ENCODE results near the gene KCNT1. TPM values are rescaled to one million over a fixed set of nuclear protein-coding genes. Genes with fewer than 3 reads are reported as not detected.

The KCNT1 gene
- total and polyA plus RNA-seq, 5 donors: 0.17 to 1.1 (median 0.26) TPM; not detected in 1

- WGBS: 81% methylated on average over 10 of the region's 10 CpGs
- intact Hi-C loops (cut with DNase I): no loop called here
Measured at GRCh38 chr9:135674977-135675376, 27.0 kb upstream of the KCNT1 start.

GRCh38 chr9:135676891-135677290, 25.1 kb upstream of the KCNT1 start:
- no peaks in the 10 kb centered on the region for H3K9me3 ChIP-seq (ENCODE audit: control insufficient read depth, low read length)
- H3K4me3 ChIP-seq (ENCODE audit: low read length): no peak overlapping the region
- no peaks in the 10 kb centered on the region for H3K4me1 ChIP-seq (ENCODE audit: control insufficient read depth, insufficient read depth, low read length)
- ATAC-seq (no peak), DNase-seq (peak in 2 of 3 donors; percentile 22 to 34)
- H3K27ac ChIP-seq (ENCODE audit: low read length): no peak overlapping the region
- H3K27me3 ChIP-seq (ENCODE audit: control insufficient read depth, insufficient read depth): no peaks in the 10 kb centered on the region
- intact Hi-C loops (cut with DNase I): no loop called here
- 83% methylated on average over 13 of the region's 13 CpGs for WGBS

More at GRCh38 chr9:135674977-135675376, 27.0 kb upstream of the KCNT1 start:
- DNase-seq (peak in 1 of 3 donors; percentile 11), ATAC-seq (no peak)
- Histone ChIP-seq H3K27me3 (ENCODE audit: control insufficient read depth, insufficient read depth) (no peaks in the 10 kb centered on the region), H3K4me3 (ENCODE audit: low read length) (no peak overlapping the region), H3K27ac (ENCODE audit: low read length) (no peak overlapping the region), H3K9me3 (ENCODE audit: control insufficient read depth, low read length) (no peaks in the 10 kb centered on the region), H3K4me1 (ENCODE audit: control insufficient read depth, insufficient read depth, low read length) (no peaks in the 10 kb centered on the region)

- 81% methylated on average over 22 of the region's 22 CpGs for WGBS
- DNase-seq: peak in 2 of 3 donors; percentile 36 to 46
- H3K9me3 ChIP-seq (ENCODE audit: control insufficient read depth, low read length): no peaks in the 10 kb centered on the region
Measured at GRCh38 chr9:135677641-135678168, 24.3 kb upstream of the KCNT1 start.

GRCh38 chr9:135678236-135679017, 23.6 kb upstream of the KCNT1 start:
- Histone ChIP-seq H3K4me1 (ENCODE audit: control insufficient read depth, insufficient read depth, low read length) (no peaks in the 10 kb centered on the region), H3K4me3 (ENCODE audit: low read length) (no peak overlapping the region), H3K27me3 (ENCODE audit: control insufficient read depth, insufficient read depth) (no peaks in the 10 kb centered on the region), H3K27ac (ENCODE audit: low read length) (no peak overlapping the region), H3K9me3 (ENCODE audit: control insufficient read depth, low read length) (no peaks in the 10 kb centered on the region)
- WGBS: 90% methylated on average over 20 of the region's 20 CpGs
- DNase-seq: peak in 1 of 3 donors; percentile 14
- intact Hi-C loops (cut with DNase I): no loop called here
- no peak for ATAC-seq

More at GRCh38 chr9:135677641-135678168, 24.3 kb upstream of the KCNT1 start:
- Histone ChIP-seq H3K4me3 (ENCODE audit: low read length) (no peak overlapping the region), H3K27ac (ENCODE audit: low read length) (no peak overlapping the region), H3K27me3 (ENCODE audit: control insufficient read depth, insufficient read depth) (no peaks in the 10 kb centered on the region), H3K4me1 (ENCODE audit: control insufficient read depth, insufficient read depth, low read length) (no peaks in the 10 kb centered on the region)
- ATAC-seq: no peak
- intact Hi-C loops (cut with DNase I): no loop called here

- DNase-seq (no peak), ATAC-seq (no peak)
- 66% methylated on average over 16 of the region's 16 CpGs for WGBS
- no peaks in the 10 kb centered on the region for H3K4me1 ChIP-seq (ENCODE audit: control insufficient read depth, insufficient read depth, low read length)
- H3K27ac ChIP-seq (ENCODE audit: low read length): no peak overlapping the region
- no peak overlapping the region for H3K4me3 ChIP-seq (ENCODE audit: low read length)
- H3K27me3 ChIP-seq (ENCODE audit: control insufficient read depth, insufficient read depth): no peaks in the 10 kb centered on the region
- intact Hi-C loops (cut with DNase I): no loop called here
- H3K9me3 ChIP-seq (ENCODE audit: control insufficient read depth, low read length): no peaks in the 10 kb centered on the region
Measured at GRCh38 chr9:135680056-135680455, 21.9 kb upstream of the KCNT1 start.

- 90% methylated on average over 5 of the region's 5 CpGs for WGBS
Measured at GRCh38 chr9:135681161-135681560, 20.8 kb upstream of the KCNT1 start.

GRCh38 chr9:135683401-135684034, 18.5 kb upstream of the KCNT1 start:
- no peaks in the 10 kb centered on the region for H3K4me1 ChIP-seq (ENCODE audit: control insufficient read depth, insufficient read depth, low read length)

More at GRCh38 chr9:135681161-135681560, 20.8 kb upstream of the KCNT1 start:
- ATAC-seq: no peak
- H3K27me3 ChIP-seq (ENCODE audit: control insufficient read depth, insufficient read depth): no peaks in the 10 kb centered on the region
- DNase-seq: peak in 1 of 3 donors; percentile 3
- no peak overlapping the region for H3K4me3 ChIP-seq (ENCODE audit: low read length)
- H3K4me1 ChIP-seq (ENCODE audit: control insufficient read depth, insufficient read depth, low read length): no peaks in the 10 kb centered on the region
- H3K27ac ChIP-seq (ENCODE audit: low read length): no peak overlapping the region
- intact Hi-C loops (cut with DNase I): no loop called here
- H3K9me3 ChIP-seq (ENCODE audit: control insufficient read depth, low read length): no peaks in the 10 kb centered on the region

GRCh38 chr9:135684691-135685090, 17.3 kb upstream of the KCNT1 start:
- WGBS: 75% methylated on average over 17 of the region's 17 CpGs
- Histone ChIP-seq H3K4me1 (ENCODE audit: control insufficient read depth, insufficient read depth, low read length) (no peaks in the 10 kb centered on the region), H3K27ac (ENCODE audit: low read length) (no peak overlapping the region), H3K4me3 (ENCODE audit: low read length) (no peak overlapping the region), H3K9me3 (ENCODE audit: control insufficient read depth, low read length) (no peaks in the 10 kb centered on the region), H3K27me3 (ENCODE audit: control insufficient read depth, insufficient read depth) (no peaks in the 10 kb centered on the region)
- DNase-seq (no peak), ATAC-seq (no peak)
- intact Hi-C loops (cut with DNase I): no loop called here

More at GRCh38 chr9:135683401-135684034, 18.5 kb upstream of the KCNT1 start:
- Histone ChIP-seq H3K9me3 (ENCODE audit: control insufficient read depth, low read length) (no peaks in the 10 kb centered on the region), H3K4me3 (ENCODE audit: low read length) (no peak overlapping the region), H3K27ac (ENCODE audit: low read length) (no peak overlapping the region), H3K27me3 (ENCODE audit: control insufficient read depth, insufficient read depth) (no peaks in the 10 kb centered on the region)
- 69% methylated on average over 15 of the region's 15 CpGs for WGBS
- ATAC-seq (no peak), DNase-seq (no peak)
- intact Hi-C loops (cut with DNase I): no loop called here

- H3K27me3 ChIP-seq (ENCODE audit: control insufficient read depth, insufficient read depth): no peaks in the 10 kb centered on the region
Measured at GRCh38 chr9:135687216-135687615, 14.8 kb upstream of the KCNT1 start.

GRCh38 chr9:135689011-135689410, 13.0 kb upstream of the KCNT1 start:
- 85% methylated on average over 10 of the region's 10 CpGs for WGBS
- H3K27me3 ChIP-seq (ENCODE audit: control insufficient read depth, insufficient read depth): no peaks in the 10 kb centered on the region
- ATAC-seq: no peak

More at GRCh38 chr9:135687216-135687615, 14.8 kb upstream of the KCNT1 start:
- ATAC-seq: no peak
- intact Hi-C loops (cut with DNase I): no loop called here
- WGBS: 90% methylated on average over 15 of the region's 15 CpGs
- no peaks in the 10 kb centered on the region for H3K4me1 ChIP-seq (ENCODE audit: control insufficient read depth, insufficient read depth, low read length)
- H3K9me3 ChIP-seq (ENCODE audit: control insufficient read depth, low read length): no peaks in the 10 kb centered on the region
- no peak overlapping the region for H3K27ac ChIP-seq (ENCODE audit: low read length)
- DNase-seq: no peak
- H3K4me3 ChIP-seq (ENCODE audit: low read length): no peak overlapping the region

More at GRCh38 chr9:135689011-135689410, 13.0 kb upstream of the KCNT1 start:
- H3K4me3 ChIP-seq (ENCODE audit: low read length): no peak overlapping the region
- intact Hi-C loops (cut with DNase I): no loop called here
- DNase-seq: no peak
- H3K9me3 ChIP-seq (ENCODE audit: control insufficient read depth, low read length): no peaks in the 10 kb centered on the region
- no peak overlapping the region for H3K27ac ChIP-seq (ENCODE audit: low read length)
- H3K4me1 ChIP-seq (ENCODE audit: control insufficient read depth, insufficient read depth, low read length): no peaks in the 10 kb centered on the region
